Upper lobe of left lung (tissue), 4 donors: ENCODE measurements around the gene CBFA2T3.

Experiments used
- EP300 ChIP-seq, 4 donors: sonication (generic); formaldehyde crosslinking; IDR thresholded peaks; one replicate each; pipeline ENCODE4 v1.5.1; 2017; ENCODE audit warnings: antibody characterized with exemption in 4 of 4, control low read depth in 2 of 4
- POLR2AphosphoS5 ChIP-seq, 2 donors: sonication (generic); formaldehyde crosslinking; IDR thresholded peaks; one replicate each; pipeline ENCODE4 v1.5.1; 2017; ENCODE audit warnings: antibody characterized with exemption in 2 of 2
- TF ChIP-seq, protein P1 (sequence below), 6 experiments: fragments of 450-650 bp in 4 of 6; fragments of 200-600 bp in 2 of 6; sonication (generic) in 2 of 6; IDR thresholded peaks; one replicate each; pipeline ENCODE4 v1.5.1; 2016 to 2019; ENCODE audit warnings: antibody characterized with exemption in 6 of 6

DNA sequence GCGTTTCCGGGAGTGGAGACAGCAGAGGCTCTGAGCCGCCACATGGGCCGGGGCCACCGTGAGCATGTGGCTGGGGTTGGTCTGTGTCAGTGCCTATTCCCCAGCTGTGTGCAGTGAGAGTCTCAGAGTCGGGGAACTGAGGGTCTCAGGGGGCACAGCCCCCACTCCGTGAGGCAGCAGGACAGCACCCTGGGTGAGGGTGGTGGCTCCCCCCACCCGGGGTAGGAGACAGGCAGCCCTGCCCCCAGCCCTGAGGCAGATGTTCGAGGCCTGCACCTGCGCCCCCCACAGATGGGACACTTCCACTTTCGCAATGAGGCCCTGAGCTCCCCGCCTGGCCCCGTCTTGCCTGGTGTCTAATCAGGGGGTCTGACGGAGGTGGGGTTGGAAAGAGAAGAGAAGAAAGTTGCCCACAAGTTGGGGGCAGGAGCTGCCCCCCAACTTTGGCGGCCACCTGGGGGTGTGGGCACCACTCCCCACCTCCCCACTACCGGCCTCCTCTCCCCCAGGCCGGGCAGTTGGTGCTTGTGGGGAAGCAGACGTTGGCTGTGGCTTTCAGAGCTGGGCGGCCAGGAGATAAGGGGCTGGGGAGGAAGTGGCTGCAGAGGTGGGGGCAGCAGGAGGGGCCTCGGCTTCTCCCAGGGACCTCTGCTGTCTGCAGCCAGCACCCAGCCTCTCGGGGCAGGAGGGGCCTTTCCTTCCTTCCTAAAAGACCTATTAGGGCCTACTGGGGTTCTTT is 1.8 kb upstream of the CBFA2T3 start:
- TF ChIP-seq, protein P1, sequence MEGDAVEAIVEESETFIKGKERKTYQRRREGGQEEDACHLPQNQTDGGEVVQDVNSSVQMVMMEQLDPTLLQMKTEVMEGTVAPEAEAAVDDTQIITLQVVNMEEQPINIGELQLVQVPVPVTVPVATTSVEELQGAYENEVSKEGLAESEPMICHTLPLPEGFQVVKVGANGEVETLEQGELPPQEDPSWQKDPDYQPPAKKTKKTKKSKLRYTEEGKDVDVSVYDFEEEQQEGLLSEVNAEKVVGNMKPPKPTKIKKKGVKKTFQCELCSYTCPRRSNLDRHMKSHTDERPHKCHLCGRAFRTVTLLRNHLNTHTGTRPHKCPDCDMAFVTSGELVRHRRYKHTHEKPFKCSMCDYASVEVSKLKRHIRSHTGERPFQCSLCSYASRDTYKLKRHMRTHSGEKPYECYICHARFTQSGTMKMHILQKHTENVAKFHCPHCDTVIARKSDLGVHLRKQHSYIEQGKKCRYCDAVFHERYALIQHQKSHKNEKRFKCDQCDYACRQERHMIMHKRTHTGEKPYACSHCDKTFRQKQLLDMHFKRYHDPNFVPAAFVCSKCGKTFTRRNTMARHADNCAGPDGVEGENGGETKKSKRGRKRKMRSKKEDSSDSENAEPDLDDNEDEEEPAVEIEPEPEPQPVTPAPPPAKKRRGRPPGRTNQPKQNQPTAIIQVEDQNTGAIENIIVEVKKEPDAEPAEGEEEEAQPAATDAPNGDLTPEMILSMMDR (IDR thresholded peaks at IDR 0.05): no peak
- TF ChIP-seq EP300 (IDR thresholded peaks at IDR 0.05) (no peak), POLR2AphosphoS5 (IDR thresholded peaks at IDR 0.05) (no peak)
